OCI-LY3 (cell line): ENCODE data around the gene KCNG4.

Experiments
- H2AFZ ChIP-seq: fragments of 200-600, 300-600 bp; shearing (Covaris generic); 2 replicates; pipeline ENCODE4 v1.6.0; 2014; ENCODE audit warnings: antibody characterized with exemption, low read depth, low read length
- H3K27ac ChIP-seq: fragments of 200-600, 300-600 bp; sonication (generic); 2 replicates; pipeline ENCODE4 v1.5.1; 2014; ENCODE audit warnings: mild to moderate bottlenecking, low read length, moderate library complexity, mixed read lengths
- H3K27me3 ChIP-seq: fragments of 200-600, 300-600 bp; sonication (generic); 2 replicates; pipeline ENCODE4 v1.6.1; 2014; ENCODE audit warnings: low read depth, low read length, mixed read lengths
- H3K36me3 ChIP-seq: fragments of 200-600, 300-600 bp; sonication (generic); replicated peaks from 2 replicates; pipeline ENCODE3; 2014; ENCODE audit warnings: low read depth, low read length, mixed read lengths
- H3K4me1 ChIP-seq: fragments of 300-600, 200-600 bp; sonication (generic); 2 replicates; pipeline ENCODE4 v1.6.1; 2014; ENCODE audit warnings: low read length, mixed read lengths
- H3K4me2 ChIP-seq: fragments of 200-600, 300-600 bp; sonication (generic); 2 replicates; pipeline ENCODE4 v1.6.1; 2014; ENCODE audit warnings: low read length, mixed read lengths
- H3K4me3 ChIP-seq: fragments of 300-600, 200-600 bp; sonication (generic); 2 replicates; pipeline ENCODE4 v1.5.1; 2014; ENCODE audit warnings: antibody characterized with exemption, mild to moderate bottlenecking, low read length, moderate library complexity
- H3K79me2 ChIP-seq: fragments of 300-600, 200-600 bp; shearing (Covaris generic); 2 replicates; pipeline ENCODE4 v1.6.1; 2014; ENCODE audit warnings: mild to moderate bottlenecking, low read length, mixed read lengths
- H3K9ac ChIP-seq: fragments of 300-600, 200-600 bp; shearing (Covaris generic); 2 replicates; pipeline ENCODE4 v1.6.0; 2014; ENCODE audit warnings: mild to moderate bottlenecking, low read length, moderate library complexity
- H3K9me3 ChIP-seq: fragments of 200-600, 300-600 bp; shearing (Covaris generic); 2 replicates; pipeline ENCODE4 v1.6.1; 2014; ENCODE audit warnings: low read length, mixed read lengths; ENCODE audit not compliant: insufficient read depth
- H4K20me1 ChIP-seq: fragments of 200-600, 300-600 bp; sonication (generic); 2 replicates; pipeline ENCODE4 v1.6.1; 2016; ENCODE audit warnings: low read length, mixed read lengths; ENCODE audit not compliant: insufficient read depth
- CTCF ChIP-seq: fragments of 200-600, 300-600 bp; sonication (generic); IDR thresholded peaks from 2 replicates; pipeline ENCODE4 v1.5.1; 2014; ENCODE audit warnings: antibody characterized with exemption, low read length, low read depth
- EZH2phosphoT487 ChIP-seq: fragments of 200-600 bp; shearing (Covaris generic); IDR thresholded peaks from 2 replicates; pipeline ENCODE4 v1.6.1; 2018; ENCODE audit warnings: antibody characterized with exemption, mixed run types, low read depth

Gene KCNG4

DNA sequence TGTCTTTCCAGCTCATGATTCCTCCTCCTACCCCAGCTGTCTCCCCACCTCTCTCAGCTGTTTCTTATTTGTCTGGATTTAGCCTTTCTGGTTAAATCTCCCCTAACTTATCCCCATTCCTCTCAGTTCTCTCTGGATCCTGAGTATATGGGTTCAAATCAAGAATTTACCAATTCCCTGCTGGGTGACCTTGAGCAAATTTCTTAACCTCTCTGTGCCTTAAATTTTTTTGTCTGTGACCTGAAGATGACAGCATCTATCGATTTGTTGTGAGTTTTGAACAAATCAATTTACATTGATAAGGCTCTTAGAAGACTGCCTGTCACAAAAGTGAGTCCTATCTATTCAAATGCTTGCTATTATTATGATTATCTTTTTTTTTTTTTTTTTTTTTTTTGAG lies 2.0 kb upstream of the KCNG4 start:
- no peak overlapping the region for H3K4me3 ChIP-seq
- no peak overlapping the region for H3K9ac ChIP-seq
- H3K4me2 ChIP-seq: no peak overlapping the region
- H3K27ac ChIP-seq: no peak overlapping the region
- H3K9me3 ChIP-seq: no peaks in the 10 kb centered on the region
- TF ChIP-seq CTCF: no peak
- TF ChIP-seq EZH2phosphoT487: no peak
- no peak overlapping the region for H2AFZ ChIP-seq
- H3K27me3 ChIP-seq: peaks cover 25% of the 10 kb centered on the region
- no peaks in the 10 kb centered on the region for H3K79me2 ChIP-seq
- H3K4me1 ChIP-seq: no peaks in the 10 kb centered on the region
- no peaks in the 10 kb centered on the region for H4K20me1 ChIP-seq
- H3K36me3 ChIP-seq: no peaks in the 10 kb centered on the region

GRCh38 chr16:84240455-84240854 lies 643 bp upstream of the KCNG4 start:
- Histone ChIP-seq H2AFZ (no peak overlapping the region), H3K36me3 (no peaks in the 10 kb centered on the region), H3K4me1 (no peaks in the 10 kb centered on the region), H3K4me3 (no peak overlapping the region), H3K79me2 (no peaks in the 10 kb centered on the region), H3K9ac (no peak overlapping the region), H3K27me3 (peaks cover 25% of the 10 kb centered on the region), H4K20me1 (no peaks in the 10 kb centered on the region), H3K9me3 (no peaks in the 10 kb centered on the region), H3K4me2 (no peak overlapping the region), H3K27ac (no peak overlapping the region)
- TF ChIP-seq EZH2phosphoT487 (no peak), CTCF (no peak)

- H3K79me2 ChIP-seq: no peaks in the 10 kb centered on the region
- TF ChIP-seq CTCF: no peak
- TF ChIP-seq EZH2phosphoT487: no peak
- no peaks in the 10 kb centered on the region for H3K36me3 ChIP-seq
- no peak overlapping the region for H3K4me3 ChIP-seq
- H3K4me1 ChIP-seq: no peaks in the 10 kb centered on the region
- H3K4me2 ChIP-seq: no peak overlapping the region
- H3K27me3 ChIP-seq: peaks cover 25% of the 10 kb centered on the region
- H3K9ac ChIP-seq: no peak overlapping the region
- no peak overlapping the region for H3K27ac ChIP-seq
- H2AFZ ChIP-seq: no peak overlapping the region
- no peaks in the 10 kb centered on the region for H4K20me1 ChIP-seq
- H3K9me3 ChIP-seq: no peaks in the 10 kb centered on the region
Observed at GRCh38 chr16:84239141-84239769, 557 bp downstream of the KCNG4 start.

DNA sequence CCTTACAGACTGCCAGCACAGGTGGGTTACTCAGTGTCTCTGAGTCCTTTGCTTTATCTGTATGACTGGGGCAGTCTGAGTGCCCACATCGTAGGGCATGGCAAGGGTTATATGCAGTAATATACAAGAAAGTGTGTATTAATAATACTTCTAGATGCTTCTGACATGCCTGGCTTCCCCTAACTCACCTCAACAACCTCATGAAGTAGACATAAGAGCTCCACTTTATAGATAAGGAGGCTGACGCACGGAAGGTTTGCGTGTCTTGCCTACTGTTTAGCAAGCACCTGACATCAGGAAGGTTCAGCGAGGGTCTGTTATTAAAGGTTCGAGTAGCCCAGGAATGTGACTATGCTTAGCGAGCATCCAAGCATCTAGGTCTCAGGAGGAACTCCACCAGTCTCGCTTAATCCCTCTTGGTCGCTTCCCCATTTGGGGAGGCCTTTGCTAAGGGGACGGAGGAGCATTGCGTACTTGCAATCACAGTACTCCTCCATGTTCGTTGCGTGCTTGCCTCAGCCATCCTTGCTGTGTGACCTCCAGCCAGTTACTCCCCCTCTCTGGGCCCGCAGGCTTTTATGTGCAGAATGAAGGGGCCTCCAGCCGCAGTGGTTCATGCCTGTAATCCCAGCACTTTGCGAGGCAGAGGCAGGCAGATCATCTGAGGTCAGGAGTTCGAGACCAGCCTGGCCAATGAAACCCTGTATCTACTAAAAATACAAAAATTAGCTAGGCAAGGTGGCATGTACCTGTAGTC lies 1.6 kb downstream of the KCNG4 start:
- H3K79me2 ChIP-seq: no peaks in the 10 kb centered on the region
- no peak overlapping the region for H3K4me2 ChIP-seq
- TF ChIP-seq EZH2phosphoT487 (no peak), CTCF (no peak)
- no peak overlapping the region for H3K4me3 ChIP-seq
- H3K4me1 ChIP-seq: no peaks in the 10 kb centered on the region
- H4K20me1 ChIP-seq: no peaks in the 10 kb centered on the region
- H3K9me3 ChIP-seq: no peaks in the 10 kb centered on the region
- H3K36me3 ChIP-seq: no peaks in the 10 kb centered on the region
- H2AFZ ChIP-seq: no peak overlapping the region
- H3K9ac ChIP-seq: no peak overlapping the region
- H3K27ac ChIP-seq: no peak overlapping the region
- peaks cover 28% of the 10 kb centered on the region for H3K27me3 ChIP-seq
